Activated CD8-positive, alpha-beta T cell treated with anti-CD3 and anti-CD28 coated beads for 36 hours (primary cell): Measurements from ENCODE around the gene PPP1R16B. TPM values are rescaled to one million over a fixed set of nuclear protein-coding genes. Genes with fewer than 3 reads are reported as not detected.
A peak's percentile ranks its signal among the peaks of the same experiment; 100 is the strongest.

Experiments
- ATAC-seq: fragments of 200-7000 bp; cut with Tn5 transposase; one replicate; pipeline ENCODE4 v1.10.0; 2021; ENCODE audit warnings: mild to moderate bottlenecking, moderate library complexity
- CTCF ChIA-PET: fragments of 350-600 bp; sonication (Branson Sonifier 250); formaldehyde crosslinking; loops from one replicate; lab custom pipeline; 2021; ENCODE audit warnings: antibody characterized with exemption; lab: Charles Lee
- POLR2A ChIA-PET: fragments of 350-600 bp; sonication (Branson Sonifier 250); formaldehyde crosslinking; loops from one replicate; lab custom pipeline; 2021; ENCODE audit warnings: antibody characterized with exemption; lab: Charles Lee
- DNase-seq: peaks from one replicate; pipeline ENCODE4 v3.0.0-alpha.2; 2020
- H3K27ac Mint-ChIP-seq: one replicate; pipeline ENCODE4 v1.8.0; 2021; ENCODE audit warnings: mild to moderate bottlenecking, mixed read lengths
- H3K27me3 Mint-ChIP-seq: one replicate; pipeline ENCODE4 v1.8.0; 2021; ENCODE audit warnings: mixed read lengths
- H3K36me3 Mint-ChIP-seq: one replicate; pipeline ENCODE4 v1.8.0; 2021; ENCODE audit warnings: low read depth, mixed read lengths
- H3K4me1 Mint-ChIP-seq: one replicate; pipeline ENCODE4 v1.8.0; 2021; ENCODE audit warnings: low read depth, mixed read lengths
- H3K4me3 Mint-ChIP-seq: one replicate; pipeline ENCODE4 v1.8.0; 2021; ENCODE audit warnings: mild to moderate bottlenecking, moderate library complexity, mixed read lengths
- H3K9me3 Mint-ChIP-seq: one replicate; pipeline ENCODE4 v1.8.0; 2021; ENCODE audit warnings: mixed read lengths
- intact Hi-C: fragments of 100-400 bp; cut with micrococcal nuclease; formaldehyde crosslinking; loops from one replicate; pipeline ENCODE4 v1.10.0; 2022
- total RNA-seq, 2 experiments: library from RNA; stranded (reverse); gene quantifications; one replicate each; pipeline ENCODE4 v1.2.3, GENCODE V29; 2021
- TF ChIP-seq, protein P1 (sequence below): fragments of 200-600 bp; IDR thresholded peaks from one replicate; pipeline ENCODE4 v1.8.0; 2022; ENCODE audit warnings: antibody characterized with exemption, mild to moderate bottlenecking

PPP1R16B gene
- total RNA-seq, 2 experiments from 2014 or later = 74.9 to 81.4 TPM

GRCh38 chr20:38880952-38881735 is 75.6 kb downstream of the PPP1R16B start:
- Mint-ChIP-seq H3K4me3 (no peak overlapping the region), H3K4me1 (peaks cover 71% of the 10 kb centered on the region), H3K9me3 (no peaks in the 10 kb centered on the region), H3K27ac (no peak overlapping the region), H3K27me3 (no peaks in the 10 kb centered on the region), H3K36me3 (peaks cover 27% of the 10 kb centered on the region)
- intact Hi-C loops = no loop called here
- ChIA-PET CTCF (interaction anchor here (1.2 to 4.4 kb wide), 7 partner anchors 10 to 115 kb away, joined by 3 to 22 read pairs (median 5); partner anchors contain the start of gene PPP1R16B), POLR2A (interaction anchor here (6.1 kb wide), 1 partner anchor 75 kb away, joined by 25 read pairs; the partner anchor contains the start of gene PPP1R16B)
- DNase-seq (peak; percentile 15), ATAC-seq (no peak)
- TF ChIP-seq, protein P1, sequence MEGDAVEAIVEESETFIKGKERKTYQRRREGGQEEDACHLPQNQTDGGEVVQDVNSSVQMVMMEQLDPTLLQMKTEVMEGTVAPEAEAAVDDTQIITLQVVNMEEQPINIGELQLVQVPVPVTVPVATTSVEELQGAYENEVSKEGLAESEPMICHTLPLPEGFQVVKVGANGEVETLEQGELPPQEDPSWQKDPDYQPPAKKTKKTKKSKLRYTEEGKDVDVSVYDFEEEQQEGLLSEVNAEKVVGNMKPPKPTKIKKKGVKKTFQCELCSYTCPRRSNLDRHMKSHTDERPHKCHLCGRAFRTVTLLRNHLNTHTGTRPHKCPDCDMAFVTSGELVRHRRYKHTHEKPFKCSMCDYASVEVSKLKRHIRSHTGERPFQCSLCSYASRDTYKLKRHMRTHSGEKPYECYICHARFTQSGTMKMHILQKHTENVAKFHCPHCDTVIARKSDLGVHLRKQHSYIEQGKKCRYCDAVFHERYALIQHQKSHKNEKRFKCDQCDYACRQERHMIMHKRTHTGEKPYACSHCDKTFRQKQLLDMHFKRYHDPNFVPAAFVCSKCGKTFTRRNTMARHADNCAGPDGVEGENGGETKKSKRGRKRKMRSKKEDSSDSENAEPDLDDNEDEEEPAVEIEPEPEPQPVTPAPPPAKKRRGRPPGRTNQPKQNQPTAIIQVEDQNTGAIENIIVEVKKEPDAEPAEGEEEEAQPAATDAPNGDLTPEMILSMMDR = no peak

GRCh38 chr20:38881806-38882440 is 76.4 kb downstream of the PPP1R16B start:
- Mint-ChIP-seq H3K9me3 (no peaks in the 10 kb centered on the region), H3K36me3 (peaks cover 26% of the 10 kb centered on the region), H3K27ac (peak overlapping the region; percentile 43), H3K27me3 (no peaks in the 10 kb centered on the region), H3K4me3 (no peak overlapping the region), H3K4me1 (peaks cover 65% of the 10 kb centered on the region)
- intact Hi-C loops = no loop called here
- no peak for DNase-seq
- ChIA-PET CTCF (interaction anchor here (1.2 to 4.4 kb wide), 6 partner anchors 11 to 151 kb away, joined by 3 to 22 read pairs (median 4); partner anchors contain the start of gene PPP1R16B), POLR2A (interaction anchor here (1.0 to 6.1 kb wide), 4 partner anchors 10 to 76 kb away, joined by 3 to 25 read pairs (median 13); partner anchors contain the start of gene PPP1R16B)
- TF ChIP-seq, protein P1 = no peak
- no peak for ATAC-seq

GRCh38 chr20:38882600-38882999 is 77.1 kb downstream of the PPP1R16B start:
- H3K4me1 Mint-ChIP-seq = peaks cover 63% of the 10 kb centered on the region
- H3K27ac Mint-ChIP-seq = peak overlapping the region; percentile 75
- ChIA-PET CTCF (interaction anchor here (1.0 to 4.4 kb wide), 7 partner anchors 10 to 152 kb away, joined by 3 to 22 read pairs (median 4); partner anchors contain the start of gene PPP1R16B), POLR2A (interaction anchor here (1.0 to 6.1 kb wide), 4 partner anchors 10 to 76 kb away, joined by 3 to 25 read pairs (median 13); partner anchors contain the start of gene PPP1R16B)
- intact Hi-C loops = no loop called here
- H3K9me3 Mint-ChIP-seq = no peaks in the 10 kb centered on the region
- DNase-seq = no peak
- no peak overlapping the region for H3K4me3 Mint-ChIP-seq
- TF ChIP-seq, protein P1 = no peak
- peaks cover 26% of the 10 kb centered on the region for H3K36me3 Mint-ChIP-seq
- H3K27me3 Mint-ChIP-seq = no peaks in the 10 kb centered on the region
- ATAC-seq = no peak

- no peak overlapping the region for H3K4me3 Mint-ChIP-seq
- intact Hi-C loops = no loop called here
- POLR2A ChIA-PET = interaction anchor here (1.0 to 6.1 kb wide), 4 partner anchors 10 to 77 kb away, joined by 3 to 25 read pairs (median 13); partner anchors contain the start of gene PPP1R16B
- CTCF ChIA-PET = interaction anchor here (1.0 to 4.4 kb wide), 6 partner anchors 10 to 152 kb away, joined by 3 to 22 read pairs (median 4); partner anchors contain the start of gene PPP1R16B
- peaks cover 58% of the 10 kb centered on the region for H3K4me1 Mint-ChIP-seq
- ATAC-seq (peak; percentile 17), DNase-seq (no peak)
- no peaks in the 10 kb centered on the region for H3K9me3 Mint-ChIP-seq
- TF ChIP-seq, protein P1 = no peak
- H3K27me3 Mint-ChIP-seq = no peaks in the 10 kb centered on the region
- peaks cover 24% of the 10 kb centered on the region for H3K36me3 Mint-ChIP-seq
- H3K27ac Mint-ChIP-seq = peak overlapping the region; percentile 75
Measured at GRCh38 chr20:38883081-38883980, 77.8 kb downstream of the PPP1R16B start.
